GM19193 (cell line): ENCODE measurements around the gene PRSS12.

ENCODE experiments used
- POLR2A ChIP-seq: IDR thresholded peaks from 4 replicates; pipeline ENCODE4 v1.6.1; 2011; ENCODE audit not compliant: insufficient read depth, insufficient read length; ENCODE audit errors: extremely low read depth

The PRSS12 gene

DNA sequence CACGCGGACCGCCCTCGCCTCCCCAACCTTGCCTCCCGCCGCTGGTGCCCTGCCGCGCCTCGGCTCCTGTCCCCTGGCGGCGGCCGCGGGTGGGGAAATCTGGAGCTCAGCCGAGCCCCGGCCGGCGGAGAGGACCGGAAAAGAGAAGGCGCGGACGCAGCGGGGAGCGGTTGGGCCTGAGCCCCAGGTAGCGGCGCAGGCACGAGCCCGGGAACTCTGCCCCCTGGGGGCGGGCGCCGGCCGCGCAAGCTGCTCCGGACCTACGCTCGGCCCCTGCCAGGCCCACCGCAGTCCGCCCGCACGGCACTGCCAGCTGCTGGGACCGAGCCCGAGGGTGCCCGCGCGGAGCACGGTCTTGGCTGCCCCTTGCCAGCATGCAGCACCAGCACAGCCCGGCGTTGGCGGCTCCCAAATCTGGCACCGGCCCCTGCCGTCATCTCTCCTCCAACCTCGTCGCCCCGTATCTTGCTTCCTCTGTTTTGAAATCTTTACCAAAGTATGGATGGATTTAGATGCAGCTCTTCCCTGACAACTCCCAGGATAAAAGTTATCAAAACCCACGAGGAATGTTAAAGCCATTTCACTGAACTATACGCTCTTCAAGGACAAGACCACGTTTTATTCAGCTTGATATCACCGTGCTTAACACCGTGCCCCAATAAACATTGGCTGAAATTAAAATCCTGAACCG is at the start of gene PRSS12:
PRSS12 (minus strand) TSS at position 161 of the 691 bp plus-strand sequence. CDS start 283 bp downstream, outside the sequence.
- TF ChIP-seq POLR2A: no peak

GRCh38 chr4:118400356-118400755 is 47.6 kb upstream of the PRSS12 start:
- no peak for TF ChIP-seq POLR2A

DNA sequence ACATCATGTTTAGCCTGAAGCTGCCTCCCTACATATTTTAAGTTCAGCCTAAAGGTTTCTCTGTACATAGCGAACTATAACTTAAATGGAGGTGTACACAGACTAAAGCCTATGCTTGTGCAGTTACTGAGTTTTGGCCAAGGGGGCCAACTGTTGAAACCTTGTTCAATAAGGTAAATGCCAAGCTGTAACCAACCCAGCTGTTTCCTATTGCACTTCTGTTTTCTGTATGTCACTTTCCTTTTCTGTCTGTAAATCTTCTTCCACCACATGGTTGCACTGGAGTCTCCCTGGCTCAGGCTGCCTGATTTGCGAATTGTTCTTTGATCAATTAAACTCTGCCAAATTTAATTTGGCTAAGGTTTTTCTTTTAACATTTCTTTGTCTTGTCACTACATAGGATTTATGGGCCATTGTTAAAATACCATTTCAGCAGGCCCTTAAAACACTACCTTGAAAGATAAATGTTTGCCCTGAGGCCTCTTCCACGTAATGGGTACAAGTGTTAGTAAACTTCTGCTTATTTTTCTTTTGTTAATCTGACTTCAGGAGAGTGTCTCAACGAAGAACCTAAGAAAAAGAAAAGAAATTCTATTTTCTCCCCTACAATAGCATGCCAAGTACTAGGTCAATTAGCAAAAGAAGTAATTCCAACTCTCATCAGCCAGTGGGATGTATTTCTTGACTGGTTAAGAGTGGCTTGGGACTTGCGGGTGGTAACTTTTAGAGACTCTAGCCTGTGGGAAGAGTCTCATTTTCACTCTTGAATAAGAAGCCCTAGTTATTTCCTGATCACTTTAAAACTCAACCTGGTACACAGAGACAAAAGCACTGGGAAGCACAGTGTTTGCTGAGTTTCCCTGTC is 45.7 kb upstream of the PRSS12 start:
- no peak for TF ChIP-seq POLR2A

GRCh38 chr4:118397623-118397979 is 44.8 kb upstream of the PRSS12 start:
- TF ChIP-seq POLR2A: no peak

GRCh38 chr4:118396881-118397622 is 44.2 kb upstream of the PRSS12 start:
- no peak for TF ChIP-seq POLR2A

- TF ChIP-seq POLR2A: no peak
These were observed 42.3 kb upstream of the PRSS12 start for GRCh38 chr4:118395057-118395644.

DNA sequence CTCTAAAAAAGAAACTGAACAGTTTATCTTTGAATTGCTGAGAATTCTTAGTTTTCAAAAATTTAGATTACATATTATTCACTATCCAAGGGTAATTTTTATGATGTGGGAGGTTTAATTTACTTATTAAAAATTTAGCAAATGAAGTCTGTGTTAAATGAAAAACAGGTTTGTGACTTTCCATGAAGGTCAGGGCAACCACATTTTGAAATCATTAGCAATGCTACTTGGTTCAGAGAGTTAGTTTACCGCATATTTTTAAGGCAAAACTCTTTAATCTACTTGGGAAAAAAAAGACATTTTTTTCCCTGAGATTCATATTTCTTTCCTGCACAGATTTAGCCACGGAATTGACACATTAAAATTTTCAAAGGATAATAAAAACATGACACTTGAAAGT is 37.3 kb upstream of the PRSS12 start:
- TF ChIP-seq POLR2A: no peak

GRCh38 chr4:118389721-118390120 is 36.9 kb upstream of the PRSS12 start:
- TF ChIP-seq POLR2A: no peak

GRCh38 chr4:118388606-118389005 is 35.8 kb upstream of the PRSS12 start:
- TF ChIP-seq POLR2A: no peak

- TF ChIP-seq POLR2A: no peak
These were observed 29.1 kb upstream of the PRSS12 start for GRCh38 chr4:118381902-118382301.

DNA sequence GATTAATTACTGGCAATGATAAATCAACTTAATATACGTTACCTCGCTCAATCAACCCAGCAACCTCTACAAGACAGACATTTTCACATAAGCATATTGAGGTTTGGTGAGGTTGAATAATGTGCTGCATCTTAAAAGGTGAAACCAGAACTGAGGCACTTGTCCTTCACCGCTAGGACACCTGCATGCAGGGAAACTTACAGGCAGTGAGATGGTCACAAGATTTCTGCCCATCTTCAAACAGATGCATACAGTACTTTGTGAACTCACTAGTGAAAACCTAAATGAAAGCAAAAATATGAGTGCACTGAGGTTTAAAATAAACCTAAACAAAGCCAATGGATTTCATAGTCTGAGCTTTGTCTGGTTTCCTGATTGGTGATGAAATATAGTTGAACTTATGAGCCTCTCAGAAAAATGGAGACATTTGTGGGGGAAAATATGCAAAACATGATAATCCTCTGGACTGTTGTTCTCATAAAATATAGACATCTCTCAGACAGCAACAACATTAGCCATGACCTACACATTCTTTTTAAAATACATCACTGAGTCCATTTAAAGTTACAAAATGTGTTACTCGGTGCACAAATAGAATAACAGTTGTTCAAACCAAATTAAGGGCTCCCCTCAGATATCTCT is 20.9 kb upstream of the PRSS12 start:
- TF ChIP-seq POLR2A: no peak

GRCh38 chr4:118372251-118372650 is 19.4 kb upstream of the PRSS12 start:
- TF ChIP-seq POLR2A: no peak

DNA sequence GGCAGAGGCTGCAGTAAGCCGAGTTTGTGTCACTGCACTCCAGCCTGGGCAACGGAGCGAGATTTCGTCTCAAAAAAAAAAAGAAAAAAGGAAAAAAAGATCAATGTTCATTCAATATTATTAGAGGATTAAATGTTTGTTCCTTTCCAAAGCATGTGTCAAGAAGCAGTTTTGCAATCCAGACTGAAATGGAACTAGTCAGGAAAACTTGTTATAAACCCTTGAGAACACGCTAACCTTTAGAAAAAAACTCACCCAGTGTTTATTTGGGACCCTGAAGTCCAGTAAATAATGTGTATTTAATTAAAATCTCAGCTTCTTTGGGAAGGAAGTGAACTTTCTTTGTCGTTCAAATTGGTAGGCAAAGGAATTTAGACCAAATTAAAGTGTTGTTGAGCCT is 16.4 kb upstream of the PRSS12 start:
- TF ChIP-seq POLR2A: no peak

GRCh38 chr4:118367872-118368271 is 15.1 kb upstream of the PRSS12 start:
- TF ChIP-seq POLR2A: no peak
